HCT116 (cell line): ENCODE results near the gene SMIM8. TPM values are rescaled to one million over a fixed set of nuclear protein-coding genes. Genes with fewer than 3 reads are reported as not detected.

Experiments
- ATAC-seq: fragments of 200-7000 bp; cut with Tn5 transposase; 2 replicates; pipeline ENCODE4 v1.9.1; 2020; ENCODE audit warnings: mild to moderate bottlenecking, moderate library complexity
- BruUV-seq: library from RNA; stranded (reverse); fragments of 400-500 nt; replicated peaks from 2 replicates; lab custom pipeline; 2021; lab: Mats Ljungman, UMichigan
- CTCF ChIA-PET: fragments of 300-600 bp; sonication (Branson Sonifier 250); formaldehyde crosslinking; loops from one replicate; lab custom pipeline; 2021; ENCODE audit warnings: antibody characterized with exemption; lab: Charles Lee
- POLR2A ChIA-PET: fragments of 300-600, 350-600 bp; sonication (Branson Sonifier 250); formaldehyde crosslinking; loops from one replicate; lab custom pipeline; 2021; ENCODE audit warnings: antibody characterized with exemption; lab: Charles Lee
- RAD21 ChIA-PET, 2 experiments: fragments of 300-600 bp; sonication (Branson Sonifier 250); formaldehyde crosslinking; loops; one replicate each; lab custom pipeline; 2023; ENCODE audit warnings: low total read pairs in 2 of 2; ENCODE audit not compliant: uncharacterized antibody in 2 of 2, unreplicated experiment in 2 of 2, low non-redundant PET in 1 of 2; lab: Charles Lee
- DNase-seq: peaks from one replicate; pipeline ENCODE4 v3.0.0-alpha.2; 2010; ENCODE audit warnings: low read depth, low spot score
- H2AFZ ChIP-seq: fragments of 200-600 bp; shearing (Covaris generic), sonication (generic); 2 replicates; pipeline ENCODE4 v1.6.1; 2017; ENCODE audit warnings: low read depth, mixed run types, mixed read lengths, antibody characterized with exemption, low read length; ENCODE audit not compliant: poor library complexity, severe bottlenecking
- H3K27ac ChIP-seq: 2 replicates; pipeline ENCODE4 v1.5.1; 2012; ENCODE audit warnings: low read depth, low read length
- H3K27me3 ChIP-seq: fragments of 200-600 bp; sonication (generic); 2 replicates; pipeline ENCODE4 v1.6.1; 2016; ENCODE audit warnings: mixed run types, low read length, mixed read lengths; ENCODE audit not compliant: insufficient read depth
- H3K36me3 ChIP-seq, 2 experiments: fragments of 200-500 bp in 1 of 2; fragments of 200-600 bp in 1 of 2; sonication (Bioruptor generic) in 1 of 2; sonication (generic) in 1 of 2; 2 replicates each; pipeline versions ENCODE4 v1.5.1 to v1.6.1; 2014 to 2016; ENCODE audit warnings: low read length in 2 of 2, inconsistent platforms in 1 of 2, mixed read lengths in 1 of 2, mixed run types in 1 of 2; ENCODE audit not compliant: insufficient read depth in 2 of 2, control insufficient read depth in 1 of 2
- H3K4me1 ChIP-seq, 2 experiments: fragments of 200-600 bp in 1 of 2; sonication (generic) in 1 of 2; 2 replicates each; pipeline versions ENCODE4 v1.5.1 to v1.6.1; 2012 to 2017; ENCODE audit warnings: low read length in 2 of 2, inconsistent platforms in 1 of 2, mild to moderate bottlenecking in 1 of 2, mixed read lengths in 1 of 2, mixed run types in 1 of 2, moderate library complexity in 1 of 2; ENCODE audit not compliant: insufficient read depth in 2 of 2, control insufficient read depth in 1 of 2
- H3K4me2 ChIP-seq: fragments of 200-600 bp; sonication (generic); 2 replicates; pipeline ENCODE4 v1.6.1; 2017; ENCODE audit warnings: mixed run types, low read length, mixed read lengths
- H3K4me3 ChIP-seq, 2 experiments: fragments of 200-600 bp in 1 of 2; sonication (generic) in 1 of 2; replicated peaks in 1 of 2; 2 replicates each; pipeline ENCODE4 v1.5.1; 2011 to 2016; ENCODE audit warnings: low read length in 2 of 2, control low read depth in 1 of 2, low read depth in 1 of 2, mild to moderate bottlenecking in 1 of 2, mixed read lengths in 1 of 2, mixed run types in 1 of 2
- H3K79me2 ChIP-seq: fragments of 200-600 bp; sonication (generic); 2 replicates; pipeline ENCODE4 v1.6.1; 2017; ENCODE audit warnings: mild to moderate bottlenecking, mixed run types, low read length, moderate library complexity, mixed read lengths; ENCODE audit not compliant: insufficient read depth
- H3K9ac ChIP-seq: fragments of 200-600 bp; sonication (generic); 2 replicates; pipeline ENCODE4 v1.6.1; 2016; ENCODE audit warnings: low read length, mixed read lengths
- H3K9me2 ChIP-seq: fragments of 200-600 bp; sonication (generic), shearing (Covaris generic); 2 replicates; pipeline ENCODE4 v1.6.1; 2017; ENCODE audit warnings: mixed run types, mild to moderate bottlenecking, moderate library complexity; ENCODE audit not compliant: insufficient read depth
- H3K9me3 ChIP-seq, 2 experiments: fragments of 200-500 bp in 1 of 2; fragments of 200-600 bp in 1 of 2; sonication (Bioruptor generic) in 1 of 2; sonication (generic) in 1 of 2; 2 replicates each; pipeline ENCODE4 v1.6.1; 2014 to 2017; ENCODE audit warnings: low read length in 2 of 2, mixed read lengths in 2 of 2, inconsistent platforms in 1 of 2, low read depth in 1 of 2, mild to moderate bottlenecking in 1 of 2, mixed run types in 1 of 2, moderate library complexity in 1 of 2; ENCODE audit not compliant: control insufficient read depth in 1 of 2, insufficient read depth in 1 of 2
- H4K20me1 ChIP-seq: fragments of 200-600 bp; sonication (generic), shearing (Covaris generic); 2 replicates; pipeline ENCODE4 v1.6.1; 2017; ENCODE audit warnings: mixed run types, mild to moderate bottlenecking, moderate library complexity; ENCODE audit not compliant: insufficient read depth
- ATF3 ChIP-seq: IDR thresholded peaks from 2 replicates; pipeline ENCODE4 v1.6.1; 2012
- CBX3 ChIP-seq: IDR thresholded peaks from 2 replicates; pipeline ENCODE4 v1.6.1; 2012; ENCODE audit warnings: low read depth
- CEBPB ChIP-seq: IDR thresholded peaks from 2 replicates; pipeline ENCODE4 v1.6.1; 2012; ENCODE audit warnings: low read depth
- EZH2 ChIP-seq: fragments of 200-600 bp; sonication (generic); IDR thresholded peaks from 2 replicates; pipeline ENCODE4 v1.6.1; 2017; ENCODE audit warnings: antibody characterized with exemption, mixed run types
- EZH2phosphoT487 ChIP-seq: fragments of 200-600 bp; IDR thresholded peaks from 2 replicates; pipeline ENCODE4 v1.6.1; 2018; ENCODE audit warnings: antibody characterized with exemption, borderline replicate concordance
- FOSL1 ChIP-seq: IDR thresholded peaks from 2 replicates; pipeline ENCODE4 v1.6.1; 2012; ENCODE audit warnings: low read depth
- JUND ChIP-seq: IDR thresholded peaks from 2 replicates; pipeline ENCODE4 v1.6.1; 2012
- MAX ChIP-seq: IDR thresholded peaks from 2 replicates; pipeline ENCODE4 v1.6.1; 2012
- POLR2A ChIP-seq: IDR thresholded peaks from 2 replicates; pipeline ENCODE4 v1.7.0; 2011; ENCODE audit warnings: borderline replicate concordance; ENCODE audit not compliant: insufficient read depth, insufficient read length; ENCODE audit errors: extremely low read depth
- POLR2AphosphoS5 ChIP-seq: IDR thresholded peaks from 2 replicates; pipeline ENCODE4 v1.6.1; 2011; ENCODE audit warnings: mild to moderate bottlenecking, low read depth, low read length, moderate library complexity
- RAD21 ChIP-seq: IDR thresholded peaks from 2 replicates; pipeline ENCODE4 v1.6.1; 2012; ENCODE audit warnings: low read depth, mild to moderate bottlenecking
- REST ChIP-seq: IDR thresholded peaks from 2 replicates; pipeline ENCODE4 v1.6.1; 2012; ENCODE audit warnings: low read depth
- SIN3A ChIP-seq: IDR thresholded peaks from 2 replicates; pipeline ENCODE4 v1.6.1; 2012; ENCODE audit warnings: low read depth
- SP1 ChIP-seq: IDR thresholded peaks from 2 replicates; pipeline ENCODE4 v1.6.1; 2012; ENCODE audit warnings: low read depth
- SRF ChIP-seq: IDR thresholded peaks from 2 replicates; pipeline ENCODE4 v1.6.1; 2012; ENCODE audit warnings: low read depth
- YY1 ChIP-seq: IDR thresholded peaks from 2 replicates; pipeline ENCODE4 v1.6.1; 2011; ENCODE audit warnings: low read length, low read depth, moderate library complexity, mild to moderate bottlenecking; ENCODE audit not compliant: insufficient replicate concordance; ENCODE audit errors: extremely low read depth
- ZBTB33 ChIP-seq: IDR thresholded peaks from 2 replicates; pipeline ENCODE4 v1.6.1; 2011; ENCODE audit warnings: mild to moderate bottlenecking, low read length, moderate library complexity; ENCODE audit not compliant: insufficient replicate concordance; ENCODE audit errors: extremely low read depth
- ZFX ChIP-seq: fragments of 450-650 bp; IDR thresholded peaks from 2 replicates; pipeline ENCODE4 v1.6.1; 2017
- ZNF274 ChIP-seq: fragments of 200-500 bp; sonication (Bioruptor generic); IDR thresholded peaks from 2 replicates; pipeline ENCODE4 v1.6.1; 2014; ENCODE audit warnings: mild to moderate bottlenecking, low read depth, low read length, inconsistent platforms
- intact Hi-C: fragments of 100-400 bp; cut with micrococcal nuclease; formaldehyde crosslinking; loops from 2 replicates; pipeline ENCODE4 v1.10.0; 2022
- total RNA-seq: library from RNA; stranded (reverse); gene quantifications from one replicate; pipeline ENCODE4 v1.2.1, GENCODE V29; 2021; ENCODE audit not compliant: unreplicated experiment

Gene SMIM8
- total RNA-seq, 1 experiment from 2014 or later, result 8.0 TPM

GRCh38 chr6:87340230-87340629, 17.8 kb downstream of the SMIM8 start:
- Histone ChIP-seq H3K9ac (no peak overlapping the region), H3K79me2 (no peaks in the 10 kb centered on the region), H4K20me1 (no peaks in the 10 kb centered on the region), H2AFZ (no peak overlapping the region), H3K27me3 (no peaks in the 10 kb centered on the region), H3K36me3 (no peaks in the 10 kb centered on the region), H3K9me3 (no peaks in the 10 kb centered on the region), H3K4me1 (no peaks in the 10 kb centered on the region), H3K9me2 (no peaks in the 10 kb centered on the region), H3K27ac (no peak overlapping the region), H3K4me3 (no peak overlapping the region), H3K4me2 (no peak overlapping the region)
- intact Hi-C loops, result no loop called here
- DNase-seq (no peak), ATAC-seq (no peak)
- RAD21 ChIA-PET, result no interaction called here
- POLR2A ChIA-PET, result no interaction called here
- BruUV-seq, result no TSS peak
- TF ChIP-seq CBX3 (no peak), SIN3A (no peak), SRF (no peak), POLR2AphosphoS5 (no peak), POLR2A (no peak), SP1 (no peak), YY1 (no peak), MAX (no peak), JUND (no peak), ZFX (no peak), FOSL1 (no peak), EZH2 (no peak), ZBTB33 (no peak), ATF3 (no peak), RAD21 (no peak), REST (no peak), EZH2phosphoT487 (no peak), CEBPB (no peak), ZNF274 (no peak)
- TF ChIP-seq, all 23 proteins: peak for 0
- CTCF ChIA-PET, result no interaction called here
